Loucy (cell line): ENCODE data around the gene GET4.

ENCODE experiments used
- EZH2phosphoT487 ChIP-seq: fragments of 200-600 bp; IDR thresholded peaks from 2 replicates; pipeline ENCODE4 v1.6.1; 2018; ENCODE audit warnings: antibody characterized with exemption, mild to moderate bottlenecking, moderate library complexity, borderline replicate concordance
- TF ChIP-seq, protein P1 (sequence below): fragments of 200-600 bp; sonication (generic); conservative IDR thresholded peaks from 2 replicates; pipeline ENCODE4 v1.5.1; 2014; ENCODE audit warnings: mild to moderate bottlenecking, antibody characterized with exemption, low read length

DNA sequence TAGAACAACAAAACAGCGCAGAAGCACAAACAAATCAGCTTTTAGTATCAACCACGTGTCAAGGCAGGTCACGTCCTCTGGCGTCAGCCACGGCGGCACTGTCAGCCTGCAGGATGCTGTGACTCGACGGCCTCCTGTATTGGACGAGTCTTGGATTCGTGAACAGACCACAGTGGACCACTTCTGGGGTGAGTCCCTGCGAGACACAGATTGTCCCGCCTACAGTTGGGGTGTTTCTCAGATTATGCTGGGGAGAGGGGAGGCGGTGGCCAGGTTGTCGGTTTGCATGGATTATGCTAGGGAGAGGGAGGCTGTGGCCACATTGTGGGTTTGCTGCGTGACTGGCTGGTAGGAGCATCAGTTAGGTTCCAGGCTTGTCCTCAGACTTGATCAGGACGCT lies 34.4 kb upstream of the GET4 start:
- TF ChIP-seq, protein P1, sequence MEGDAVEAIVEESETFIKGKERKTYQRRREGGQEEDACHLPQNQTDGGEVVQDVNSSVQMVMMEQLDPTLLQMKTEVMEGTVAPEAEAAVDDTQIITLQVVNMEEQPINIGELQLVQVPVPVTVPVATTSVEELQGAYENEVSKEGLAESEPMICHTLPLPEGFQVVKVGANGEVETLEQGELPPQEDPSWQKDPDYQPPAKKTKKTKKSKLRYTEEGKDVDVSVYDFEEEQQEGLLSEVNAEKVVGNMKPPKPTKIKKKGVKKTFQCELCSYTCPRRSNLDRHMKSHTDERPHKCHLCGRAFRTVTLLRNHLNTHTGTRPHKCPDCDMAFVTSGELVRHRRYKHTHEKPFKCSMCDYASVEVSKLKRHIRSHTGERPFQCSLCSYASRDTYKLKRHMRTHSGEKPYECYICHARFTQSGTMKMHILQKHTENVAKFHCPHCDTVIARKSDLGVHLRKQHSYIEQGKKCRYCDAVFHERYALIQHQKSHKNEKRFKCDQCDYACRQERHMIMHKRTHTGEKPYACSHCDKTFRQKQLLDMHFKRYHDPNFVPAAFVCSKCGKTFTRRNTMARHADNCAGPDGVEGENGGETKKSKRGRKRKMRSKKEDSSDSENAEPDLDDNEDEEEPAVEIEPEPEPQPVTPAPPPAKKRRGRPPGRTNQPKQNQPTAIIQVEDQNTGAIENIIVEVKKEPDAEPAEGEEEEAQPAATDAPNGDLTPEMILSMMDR, result no peak
- no peak for TF ChIP-seq EZH2phosphoT487
